ENCODE results near the gene DOK3.

The DOK3 gene

DNA sequence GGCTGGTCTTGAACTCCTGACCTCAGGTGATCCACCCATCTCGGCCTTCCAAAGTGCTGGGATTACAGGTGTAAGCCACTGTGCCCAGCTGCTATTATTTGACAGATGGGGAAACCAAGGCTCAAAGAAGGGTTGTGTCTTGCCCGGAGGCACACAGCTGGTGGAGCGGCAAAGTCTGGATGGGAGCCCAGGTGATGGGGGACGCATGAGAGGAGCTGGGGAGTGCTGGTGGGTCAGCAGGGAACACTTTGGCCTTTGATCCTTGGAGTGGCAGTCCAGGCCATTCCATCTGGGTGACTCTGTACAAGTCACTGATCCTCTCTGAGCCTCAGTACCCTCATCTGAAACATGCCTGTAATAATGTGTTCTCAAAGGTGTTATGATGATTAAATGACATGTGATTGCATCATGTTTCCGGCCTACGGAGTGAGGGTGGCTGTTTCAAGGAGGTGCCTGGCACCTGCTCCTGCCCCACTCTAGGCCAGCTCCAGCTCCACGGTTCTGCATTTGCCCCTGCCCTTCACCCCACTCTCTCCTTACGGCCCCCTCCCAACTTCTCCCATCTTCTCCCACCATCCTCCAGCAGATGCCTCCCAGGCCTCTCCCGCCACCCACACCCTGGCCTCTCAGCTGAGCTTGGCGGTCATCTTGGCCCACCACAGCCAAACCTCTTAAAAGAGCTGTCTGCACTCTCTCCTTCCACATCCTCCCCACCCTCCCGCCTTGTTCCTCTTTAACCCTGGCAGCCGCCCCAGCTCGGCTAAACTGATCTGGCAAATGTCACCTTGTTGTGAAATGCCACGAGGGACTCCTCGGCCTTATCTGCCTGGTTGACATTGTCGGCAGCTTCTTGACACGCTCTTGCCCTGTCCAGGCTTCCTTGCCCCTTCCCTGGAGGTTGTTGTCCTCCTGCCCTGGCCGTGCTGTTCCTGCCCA lies 30.6 kb downstream of the DOK3 start:
- peak; percentile 50 for DNase-seq

DNA sequence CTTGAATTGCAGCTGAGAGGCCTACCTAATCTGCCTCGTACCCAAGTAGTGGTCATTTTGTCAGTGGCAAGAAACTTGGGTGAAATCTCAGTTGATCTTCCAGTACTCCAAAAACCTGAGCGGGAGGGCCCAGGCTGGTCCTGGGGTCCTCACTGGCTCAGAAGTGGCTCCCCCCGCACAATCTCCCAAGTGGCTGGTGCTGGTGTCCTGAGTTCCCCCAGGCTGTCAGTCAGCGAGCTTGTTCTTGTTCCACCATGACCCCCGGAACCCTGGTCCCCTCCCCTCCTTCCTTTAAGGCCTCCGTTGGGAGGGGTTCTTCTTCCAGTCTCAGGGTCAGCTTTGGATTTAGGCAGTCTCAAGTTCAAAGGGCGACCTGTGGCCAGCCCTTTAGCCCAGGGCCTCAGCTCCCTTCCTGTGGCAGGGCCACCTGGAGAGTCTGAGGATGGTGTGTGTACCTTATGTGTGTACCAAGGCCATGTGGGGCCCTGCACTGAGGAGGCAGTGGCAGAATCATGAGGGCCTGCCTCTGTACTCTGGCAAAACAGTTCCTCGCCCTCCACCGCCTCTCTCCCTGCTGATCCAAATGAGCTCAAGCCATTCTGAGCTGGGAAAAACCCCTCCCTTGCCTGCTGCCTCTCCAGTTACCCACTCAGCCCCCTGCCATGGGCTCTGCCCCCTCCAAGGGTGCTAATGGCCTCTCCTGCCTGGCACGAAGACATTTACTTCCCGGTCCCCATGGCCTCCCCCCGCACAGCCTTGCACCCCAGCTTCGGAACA lies 31.7 kb downstream of the DOK3 start:
- no peak for DNase-seq

DNA sequence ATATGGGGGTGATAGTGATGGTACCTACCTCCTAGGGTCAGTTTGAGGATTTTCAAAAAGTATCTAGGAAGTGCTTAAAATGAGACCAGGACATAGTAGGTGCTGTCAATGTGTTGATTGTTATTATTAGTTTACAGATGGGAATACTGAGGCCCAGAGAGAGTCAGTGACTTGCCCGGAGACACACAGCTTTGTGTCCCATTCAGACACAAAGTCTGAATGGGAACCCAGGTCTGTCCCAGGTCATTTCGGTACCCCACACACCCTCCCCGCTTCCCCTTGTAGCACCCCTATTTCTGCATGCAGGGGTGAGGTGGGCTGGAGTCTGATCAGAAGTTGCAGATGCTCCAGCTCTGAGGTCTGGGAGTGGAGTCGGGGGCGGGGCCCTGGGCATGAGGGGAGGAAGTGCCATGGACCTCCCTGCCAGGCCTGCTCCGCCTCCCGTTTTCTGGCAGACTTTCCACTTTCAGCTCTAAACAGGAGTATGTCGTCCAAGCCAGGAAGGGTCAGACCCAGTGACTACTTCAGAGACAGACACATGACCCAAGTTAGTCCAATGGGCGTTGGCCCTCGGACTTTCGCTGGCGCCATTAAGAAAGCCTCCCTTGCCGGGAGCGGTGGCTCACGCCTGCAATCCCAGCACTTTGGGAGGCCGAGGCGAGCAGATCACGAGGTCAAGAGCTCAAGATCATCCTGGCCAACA lies 32.9 kb downstream of the DOK3 start:
- no peak for DNase-seq

DNA sequence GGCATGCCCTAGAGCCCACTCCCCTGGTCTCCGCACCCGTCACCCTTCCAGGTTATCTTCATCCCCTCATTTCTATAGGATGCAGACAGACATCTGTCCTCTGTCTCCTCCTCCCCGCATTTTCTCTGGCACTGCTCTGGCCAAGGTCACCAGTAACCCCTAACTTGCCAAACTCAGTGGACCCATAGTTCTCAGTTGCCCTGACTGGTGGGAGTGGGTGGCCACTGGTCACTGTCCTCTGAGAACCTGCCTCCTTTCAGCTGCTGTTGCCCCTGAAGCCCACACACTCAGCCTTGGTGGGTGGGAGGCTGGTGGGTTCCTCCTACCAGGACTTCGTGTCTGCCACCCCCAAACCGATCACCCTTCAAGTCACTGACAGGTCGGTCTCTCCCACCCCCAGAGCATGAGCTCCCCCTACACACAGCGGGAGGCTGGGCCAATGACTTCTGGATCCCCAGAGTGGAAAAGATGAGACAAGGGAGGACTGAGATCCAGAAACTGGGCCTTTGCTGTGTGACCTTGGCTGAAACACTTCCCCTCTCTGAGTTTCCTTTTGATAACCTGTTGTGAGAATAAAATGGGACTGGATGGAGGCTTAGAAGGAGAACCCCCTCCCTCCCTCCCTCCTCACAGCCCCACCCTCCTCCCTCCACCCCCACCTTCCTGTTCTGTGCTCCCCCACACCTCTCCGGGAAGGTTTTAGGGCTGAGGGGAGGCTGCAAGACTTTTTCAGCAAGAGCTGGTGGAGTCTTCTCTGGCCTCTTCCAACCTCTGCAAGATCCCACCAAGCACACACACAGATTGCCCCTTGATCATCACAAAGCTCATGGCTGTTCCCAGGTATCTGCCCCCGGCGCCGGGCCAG lies 33.8 kb downstream of the DOK3 start:
- no peak for DNase-seq

DNA sequence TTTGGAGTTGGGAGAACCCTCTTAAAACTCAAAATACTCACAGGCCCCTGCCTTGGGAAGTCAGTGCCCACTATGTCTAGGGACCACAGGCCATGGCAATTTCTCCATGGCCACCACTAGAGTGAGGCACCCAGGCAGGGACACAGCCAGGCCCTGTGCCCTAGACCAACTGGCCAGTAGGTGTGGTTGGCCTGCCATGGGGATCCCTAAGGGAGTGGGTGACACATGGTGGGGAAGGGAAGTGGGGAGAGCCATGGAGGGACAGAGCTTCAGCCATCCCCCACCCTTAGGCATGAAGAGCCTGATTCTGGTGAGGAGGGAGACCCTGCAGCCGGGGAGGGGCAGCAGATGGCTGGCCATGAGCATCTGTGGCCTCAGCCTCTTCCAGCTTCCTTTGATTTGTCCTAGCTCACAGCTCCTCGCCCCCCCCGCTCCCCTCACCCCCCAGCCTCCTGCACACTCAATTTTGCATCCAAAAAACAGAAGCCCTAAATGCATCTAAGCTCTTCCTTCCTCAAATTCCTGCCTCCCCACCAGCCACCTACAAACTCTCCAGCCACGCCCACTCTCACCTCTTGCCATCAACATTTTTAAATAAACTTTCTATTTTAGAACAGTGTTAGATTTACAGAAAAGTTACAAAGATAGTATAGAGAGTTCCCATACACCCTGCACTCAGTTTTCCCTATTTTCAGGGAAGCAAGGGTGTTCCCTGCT lies 34.6 kb downstream of the DOK3 start:
- no peak for DNase-seq

DNA sequence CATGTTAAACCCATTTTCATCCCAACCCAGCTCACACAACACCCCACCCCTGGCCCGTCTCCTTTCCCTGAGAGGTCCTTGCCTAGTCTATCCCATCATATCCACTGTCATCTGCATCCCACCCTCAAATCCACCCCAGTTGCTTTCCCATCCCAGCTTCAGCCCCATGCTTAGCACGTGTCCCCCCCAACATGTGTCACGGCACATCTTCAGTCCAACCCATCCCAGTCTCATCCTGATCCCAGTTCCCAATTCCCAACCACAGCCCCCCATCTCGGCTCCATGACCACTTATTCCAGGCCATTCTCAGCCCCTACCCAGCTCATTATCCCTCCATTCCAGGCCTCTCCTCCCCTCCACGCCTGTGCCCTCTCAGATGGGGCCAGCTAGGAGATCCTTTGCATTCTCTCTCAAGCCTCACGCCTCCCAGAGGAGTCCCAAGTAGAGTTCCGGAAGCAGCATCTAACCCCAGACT lies 35.6 kb downstream of the DOK3 start:
- DNase-seq, result no peak

DNA sequence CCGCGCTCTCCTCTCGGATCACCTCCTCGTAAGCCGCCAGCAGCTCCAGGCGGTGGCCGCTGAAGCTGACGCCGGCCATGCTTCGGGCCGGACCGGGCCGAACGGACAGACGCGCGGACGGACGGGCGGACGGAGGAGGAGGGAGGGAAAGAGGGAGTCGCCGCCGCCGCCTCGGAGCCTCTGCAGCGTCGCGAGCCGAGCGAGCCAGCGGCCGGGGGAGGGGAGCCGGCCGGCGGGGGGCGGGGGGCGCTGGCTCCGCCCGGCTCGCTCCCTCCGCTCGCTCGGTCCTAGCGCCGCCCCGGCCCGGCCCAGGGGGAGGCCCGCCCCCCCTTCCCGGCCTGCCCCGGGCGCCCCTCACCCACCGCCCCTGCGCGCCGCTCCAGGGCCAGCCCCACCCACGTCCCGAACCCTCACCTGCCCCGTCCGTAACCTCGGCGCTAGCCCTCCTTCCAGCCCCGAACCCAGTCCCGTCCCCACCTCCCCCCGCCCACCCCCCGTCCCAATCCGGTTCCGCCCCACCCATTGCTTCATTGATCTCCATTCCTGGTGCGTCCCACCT lies 36.1 kb downstream of the DOK3 start, which contains the start of gene DBN1:
Gene DBN1 (minus strand): TSS at position 192 of the 559 bp plus-strand sequence. CDS start 113 bp downstream, at position 79.
- peak; percentile 43 for DNase-seq

DNA sequence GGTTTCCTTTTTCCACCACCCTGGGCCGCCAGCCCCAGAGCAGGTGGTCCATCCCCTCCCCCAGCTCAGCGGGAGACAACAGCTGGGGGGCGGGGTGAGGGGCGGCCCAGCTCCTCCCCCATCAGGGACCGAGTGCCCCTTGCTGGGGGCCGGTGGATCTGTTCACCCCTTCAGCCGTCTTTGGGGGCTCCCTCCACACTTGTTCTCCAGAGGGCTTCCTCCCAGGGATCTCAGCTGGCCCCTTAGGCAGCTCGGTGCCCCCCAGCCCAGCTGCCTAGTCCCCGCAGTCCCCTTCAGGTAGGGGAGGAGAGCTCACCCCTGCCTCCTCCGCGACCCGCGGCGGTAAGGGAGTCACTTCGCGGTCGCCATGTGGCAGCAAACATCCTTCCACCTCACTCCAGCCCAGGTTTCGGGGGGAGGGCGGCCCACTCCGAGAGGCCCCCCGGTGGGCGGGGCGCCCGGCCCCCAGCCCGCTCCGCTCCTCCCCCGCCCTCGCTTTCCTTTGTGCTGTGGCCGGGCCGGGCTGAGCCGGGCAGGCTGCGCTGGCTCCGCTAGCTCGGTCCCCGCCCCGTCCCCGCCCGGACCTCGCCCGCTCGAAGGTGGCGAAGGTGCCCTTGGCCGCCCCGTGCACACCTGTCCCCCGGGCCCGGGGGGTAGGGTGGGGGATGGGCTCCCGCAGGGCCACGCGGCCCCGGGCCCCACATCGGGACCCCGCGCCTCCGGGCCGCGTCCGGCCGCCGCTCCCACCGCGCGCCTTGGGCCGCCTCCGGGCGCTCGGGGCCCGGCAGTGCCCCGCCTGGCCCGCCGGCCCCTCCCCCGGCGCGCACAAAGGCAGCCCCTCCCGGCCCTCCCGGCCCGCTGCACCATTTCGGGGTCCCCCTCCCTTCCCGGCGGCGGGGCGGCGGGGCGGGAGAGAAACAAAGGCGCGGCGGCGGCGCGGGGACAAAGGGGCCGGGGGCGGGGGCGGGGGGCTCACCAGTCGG lies 36.9 kb downstream of the DOK3 start:
- peak; percentile 66 for DNase-seq

DNA sequence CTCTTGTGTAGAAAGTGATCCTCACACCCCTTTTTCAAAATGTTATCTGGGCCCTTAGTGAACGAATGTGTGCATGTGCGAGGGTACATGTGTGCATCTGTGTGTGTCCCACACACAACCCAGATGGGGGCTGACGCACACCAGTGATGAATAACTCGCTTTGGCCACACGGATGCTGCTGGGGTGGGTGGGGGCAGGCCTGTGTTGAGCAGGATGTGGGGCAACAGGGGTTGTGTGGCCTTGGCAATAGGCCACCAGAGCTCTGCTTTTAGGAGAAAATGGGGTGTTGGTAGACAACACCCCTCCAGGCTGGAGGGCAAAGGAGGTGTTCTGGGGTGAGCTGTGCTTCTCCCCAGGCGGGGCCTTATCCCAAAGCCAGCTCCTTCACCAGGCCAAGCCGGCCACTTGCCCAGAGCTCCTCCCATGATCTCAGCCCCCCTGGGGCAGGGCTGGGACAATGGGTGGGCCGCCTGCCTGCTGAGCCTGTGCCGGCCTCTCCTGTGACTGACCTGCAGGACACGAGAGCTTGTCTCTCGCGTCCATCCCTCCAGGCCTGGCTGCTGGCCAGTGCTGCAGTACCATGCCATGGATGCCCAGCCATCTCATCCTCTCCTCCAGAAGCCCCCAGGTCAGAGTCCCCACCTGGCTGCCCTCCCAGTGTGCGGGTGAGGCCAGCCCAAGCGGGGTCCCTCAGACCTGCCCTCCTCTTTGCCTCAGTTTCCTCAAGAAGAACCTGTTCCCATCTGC lies 37.8 kb downstream of the DOK3 start:
- no peak for DNase-seq

DNA sequence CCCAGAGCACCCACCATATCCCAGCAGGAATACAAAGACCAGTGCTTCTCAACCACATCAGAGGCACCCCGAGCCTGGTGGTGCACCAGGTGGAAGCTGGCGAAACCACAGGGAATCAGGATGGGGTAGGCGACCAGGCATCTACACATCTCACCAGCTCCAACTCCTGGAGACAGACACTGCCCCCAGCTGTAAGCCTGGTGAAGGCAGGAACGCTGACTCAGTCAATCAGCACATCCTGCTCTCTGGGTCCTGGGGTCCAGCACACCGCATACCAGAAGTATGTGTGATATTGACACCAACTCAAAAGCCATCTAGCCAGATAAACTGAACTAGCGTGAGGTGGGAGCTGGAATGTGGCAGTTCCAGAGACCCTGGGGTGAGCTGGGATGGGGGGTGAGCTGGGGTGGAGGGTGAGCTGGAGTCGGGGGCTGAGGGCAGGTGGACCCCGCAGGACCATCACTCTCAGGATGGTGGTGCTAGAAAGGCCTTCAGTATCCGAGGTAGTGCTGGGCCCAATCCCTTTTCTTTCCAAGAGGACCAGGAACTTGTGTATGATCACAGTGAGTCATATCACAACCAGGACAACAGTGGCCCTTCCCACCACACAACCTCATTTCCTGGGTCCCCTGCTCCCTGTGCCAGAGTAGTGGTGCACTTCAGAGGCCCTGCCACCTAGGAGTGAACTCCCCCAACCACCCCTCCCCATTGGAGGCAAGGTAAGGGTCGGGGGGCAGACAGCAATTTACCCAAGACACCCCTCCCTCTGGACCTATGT lies 38.7 kb downstream of the DOK3 start:
- no peak for DNase-seq

DNA sequence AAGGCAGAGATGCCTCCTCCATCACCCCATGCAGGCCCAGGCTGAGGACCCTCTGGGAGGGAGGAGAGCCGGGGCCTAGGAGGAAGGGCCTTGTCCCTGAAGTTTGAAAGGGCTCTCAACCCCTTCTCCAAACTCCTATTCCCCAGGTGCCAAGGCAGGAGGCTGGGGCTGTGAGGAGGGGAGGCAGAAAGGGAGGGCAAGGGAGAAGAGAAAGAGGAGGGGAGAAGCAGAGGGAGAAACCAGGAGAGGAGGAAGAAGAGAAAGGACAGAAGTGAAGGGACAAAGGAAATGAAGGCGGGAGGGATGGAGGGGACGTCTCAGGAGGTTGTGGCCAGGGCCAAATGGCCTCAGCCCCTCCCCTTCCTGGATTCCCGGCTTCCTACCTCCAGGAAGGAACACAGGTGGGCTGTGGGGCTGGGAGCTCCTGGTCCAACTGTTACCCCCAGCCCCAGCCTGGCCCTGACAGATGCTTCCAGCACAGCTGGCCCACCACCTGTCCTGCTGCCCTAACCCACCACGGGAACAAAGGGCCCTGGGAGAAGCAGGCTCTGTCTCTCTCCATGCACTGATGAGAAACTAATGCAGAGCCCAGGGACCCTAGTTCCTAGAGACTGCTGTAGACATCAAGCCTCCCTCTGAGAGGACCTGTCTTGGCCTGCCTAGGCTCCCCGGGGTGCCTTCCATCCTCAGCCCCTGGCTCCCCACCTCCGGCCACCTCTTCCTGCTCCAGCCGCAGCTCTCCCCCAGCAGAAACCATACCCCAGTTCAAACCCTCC lies 39.7 kb downstream of the DOK3 start:
- DNase-seq, result no peak

DNA sequence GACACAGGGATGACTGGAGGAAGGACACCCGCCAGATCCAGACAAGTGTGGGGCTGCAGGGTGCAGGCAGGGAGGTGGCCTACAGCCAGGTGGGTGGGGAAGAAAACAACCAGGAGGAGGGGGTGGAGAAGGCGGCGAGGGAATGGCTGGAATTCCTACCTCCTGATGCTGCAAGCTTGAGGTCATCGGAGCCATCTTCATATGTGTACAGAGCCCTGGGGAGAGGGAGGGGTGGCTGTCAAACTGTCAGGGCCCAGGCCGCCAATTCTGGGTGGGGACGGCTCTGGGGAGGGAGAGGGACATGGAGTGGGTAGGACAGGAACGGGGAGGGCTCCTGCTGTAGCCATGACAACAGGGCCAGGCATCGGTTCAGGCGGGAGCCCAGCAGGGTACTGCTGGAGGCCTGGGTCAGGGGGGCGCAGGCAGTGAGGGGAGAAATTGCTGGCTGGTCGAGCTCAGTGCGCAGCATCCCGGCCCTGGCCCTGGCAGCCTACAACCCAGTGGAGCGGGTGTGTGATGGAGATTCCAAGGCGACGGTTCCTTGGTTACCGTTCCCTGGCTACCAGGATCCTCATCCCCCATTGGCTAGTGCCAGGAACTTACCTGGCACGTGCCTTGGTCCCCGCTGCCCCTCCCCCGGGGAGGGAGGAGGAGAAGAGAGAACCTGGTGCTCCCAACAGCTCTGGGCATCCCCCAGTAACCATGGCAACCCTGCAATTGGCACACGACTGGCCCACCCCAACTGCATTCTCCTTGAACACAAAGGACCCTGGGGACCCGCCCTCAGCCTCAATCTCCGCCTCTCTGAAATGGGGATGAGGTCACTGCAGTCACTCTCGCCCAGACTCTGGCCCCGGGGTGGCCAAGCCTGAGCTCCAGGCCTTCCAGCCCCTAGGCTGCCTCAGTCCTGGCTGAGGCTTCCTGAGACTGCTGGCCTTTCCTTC lies 40.7 kb downstream of the DOK3 start:
- no peak for DNase-seq

DNA sequence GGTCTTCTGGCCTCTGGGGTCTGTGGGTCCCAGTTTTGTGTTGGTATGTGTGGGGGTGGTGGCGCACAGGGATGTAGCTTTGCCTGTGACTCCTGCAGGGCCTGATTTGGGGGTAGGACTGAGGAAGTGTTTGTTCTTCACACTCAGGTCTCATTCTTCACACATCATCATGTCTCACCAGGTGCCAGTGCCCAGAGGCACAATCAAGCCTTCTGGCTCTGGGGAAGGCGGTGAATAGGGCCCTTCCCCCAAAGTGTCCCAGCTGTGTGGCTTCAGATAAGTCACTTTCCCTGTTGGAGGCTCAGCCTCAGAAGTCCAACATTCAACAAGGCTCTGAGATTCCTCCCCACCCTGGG lies 41.3 kb downstream of the DOK3 start:
- no peak for DNase-seq

DNA sequence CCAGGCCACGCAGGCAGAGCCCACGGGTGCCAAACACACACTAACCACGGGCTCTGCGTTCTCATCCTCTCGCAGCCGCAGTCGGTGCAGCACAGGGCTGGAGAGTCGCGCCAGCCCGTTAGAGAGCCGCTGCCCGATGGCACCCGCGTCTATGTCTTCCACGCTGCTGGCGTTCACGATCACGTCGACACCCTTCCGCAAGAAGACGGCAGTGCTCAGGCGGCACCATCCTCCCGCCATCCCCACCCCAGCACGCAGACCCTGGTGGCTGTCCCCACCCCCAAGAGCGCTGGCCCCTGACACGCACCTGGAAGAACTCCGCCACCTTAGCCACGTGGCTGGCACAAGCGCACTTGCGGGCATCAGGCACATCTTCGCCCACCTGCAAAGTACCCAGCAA lies 42.2 kb downstream of the DOK3 start:
- no peak for DNase-seq

DNA sequence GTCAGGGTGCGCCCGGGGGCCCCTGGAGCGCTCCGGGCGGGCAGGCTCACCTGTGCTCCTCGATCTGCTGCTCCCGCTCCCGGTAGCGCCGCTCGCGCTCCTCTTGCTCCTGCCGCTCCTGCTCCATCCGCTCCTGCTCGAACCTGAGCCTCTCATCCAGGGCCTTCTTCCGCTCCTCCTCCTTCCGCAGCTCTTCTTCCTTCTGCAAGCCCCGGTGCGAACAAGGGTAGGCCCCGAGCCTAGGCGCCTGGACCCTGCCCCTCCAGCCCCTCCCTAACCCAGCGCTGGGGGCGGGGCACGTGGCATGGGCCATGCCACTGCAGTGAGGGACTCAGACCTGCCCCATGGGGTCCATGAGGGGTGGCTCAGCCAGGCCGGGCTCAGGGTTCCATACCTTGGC lies 42.8 kb downstream of the DOK3 start:
- DNase-seq, result no peak

DNA sequence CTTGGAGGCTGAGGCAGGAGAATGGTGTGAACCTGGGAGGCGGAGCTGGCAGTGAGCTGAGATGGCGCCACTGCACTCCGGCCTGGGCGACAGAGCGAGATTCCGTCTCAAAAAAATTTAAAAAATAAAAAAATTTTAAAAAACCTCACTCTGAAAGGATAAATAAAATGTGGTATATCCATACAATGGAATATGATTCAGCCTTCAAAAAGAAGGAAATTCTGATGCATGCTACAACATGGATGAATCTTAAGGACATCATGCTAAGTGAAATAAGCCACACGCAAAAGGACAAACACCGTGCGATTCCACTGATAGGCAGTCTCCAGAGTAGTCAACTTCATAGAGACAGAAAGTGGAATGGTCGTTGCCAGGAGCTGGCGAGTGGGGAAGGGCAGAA lies 44.6 kb downstream of the DOK3 start:
- DNase-seq, result no peak
